HG03439 (cell line): ENCODE measurements around the gene KLHDC8B.
A peak's percentile ranks its signal among the peaks of the same experiment; 100 is the strongest.

ENCODE experiments used
- ATAC-seq: cut with Tn5 transposase; IDR thresholded peaks from one replicate; pipeline ENCODE4 v1.9.1; 2021; ENCODE audit warnings: mild to moderate bottlenecking, moderate library complexity; ENCODE audit not compliant: unreplicated experiment

Gene KLHDC8B

GRCh38 chr3:49171119-49171774 lies at the start of gene KLHDC8B:
TSS of gene KLHDC8B (plus strand) at chr3:49171598. CDS start at chr3:49172770, 1,172 bp downstream.
- ATAC-seq, result peak; percentile 59

- no peak for ATAC-seq
These were observed 49.4 kb upstream of the KLHDC8B start for GRCh38 chr3:49122022-49122421.

- ATAC-seq, result no peak
These were observed 48.9 kb upstream of the KLHDC8B start for GRCh38 chr3:49122451-49122850.

- ATAC-seq, result no peak
These were observed 48.4 kb upstream of the KLHDC8B start for GRCh38 chr3:49122886-49123545.

GRCh38 chr3:49123687-49124086 lies 47.7 kb upstream of the KLHDC8B start:
- no peak for ATAC-seq

- no peak for ATAC-seq
These were observed 47.2 kb upstream of the KLHDC8B start for GRCh38 chr3:49124203-49124602.

GRCh38 chr3:49124991-49125670 lies 46.3 kb upstream of the KLHDC8B start:
- no peak for ATAC-seq

GRCh38 chr3:49131040-49131439 lies 40.4 kb upstream of the KLHDC8B start:
- ATAC-seq, result no peak

GRCh38 chr3:49131576-49131975 lies 39.8 kb upstream of the KLHDC8B start:
- ATAC-seq, result no peak

- ATAC-seq, result no peak
These were observed 39.3 kb upstream of the KLHDC8B start for GRCh38 chr3:49132073-49132436.

- ATAC-seq, result no peak
These were observed 38.8 kb upstream of the KLHDC8B start, which contains the start of gene LAMB2 for GRCh38 chr3:49132437-49133225. TSS of gene LAMB2 (minus strand) at chr3:49133050. CDS start at chr3:49132867, 183 bp downstream.

- no peak for ATAC-seq
These were observed 38.0 kb upstream of the KLHDC8B start for GRCh38 chr3:49133226-49133951.

- ATAC-seq, result no peak
These were observed 36.7 kb upstream of the KLHDC8B start for GRCh38 chr3:49134471-49135265.

- ATAC-seq, result no peak
These were observed 35.9 kb upstream of the KLHDC8B start for GRCh38 chr3:49135499-49135898.

- no peak for ATAC-seq
These were observed 31.3 kb upstream of the KLHDC8B start for GRCh38 chr3:49140080-49140479.

GRCh38 chr3:49148159-49148558 lies 23.2 kb upstream of the KLHDC8B start:
- no peak for ATAC-seq

GRCh38 chr3:49151610-49152009 lies 19.8 kb upstream of the KLHDC8B start:
- no peak for ATAC-seq

- ATAC-seq, result no peak
These were observed 18.0 kb upstream of the KLHDC8B start for GRCh38 chr3:49153349-49153912.

- ATAC-seq, result no peak
These were observed 14.1 kb upstream of the KLHDC8B start for GRCh38 chr3:49157289-49157688.
